Inflammatory macrophage treated with lipopolysaccharide for 1 hour (primary cell): Measurements from ENCODE around the gene FCHO2.

Experiments used
- DNase-seq, 2 donors: peaks; one replicate each; pipeline ENCODE4 v3.0.0-alpha.2; 2020 to 2022

FCHO2 gene

GRCh38 chr5:73139485-73139884 is 183.6 kb downstream of the FCHO2 start:
- DNase-seq = no peak
